B cell (primary cell): ENCODE data around the gene RING1.

ENCODE experiments used
- EZH2 ChIP-seq: IDR thresholded peaks from 2 replicates; pipeline ENCODE4 v1.6.1; 2012; ENCODE audit warnings: borderline replicate concordance, low read depth, mild to moderate bottlenecking, moderate library complexity, low read length; ENCODE audit not compliant: insufficient read depth, poor library complexity, severe bottlenecking
- TF ChIP-seq, protein P1 (sequence below): fragments of 200-600 bp; IDR thresholded peaks from one replicate; pipeline ENCODE4 v1.8.0; 2022; ENCODE audit warnings: antibody characterized with exemption, mild to moderate bottlenecking

DNA sequence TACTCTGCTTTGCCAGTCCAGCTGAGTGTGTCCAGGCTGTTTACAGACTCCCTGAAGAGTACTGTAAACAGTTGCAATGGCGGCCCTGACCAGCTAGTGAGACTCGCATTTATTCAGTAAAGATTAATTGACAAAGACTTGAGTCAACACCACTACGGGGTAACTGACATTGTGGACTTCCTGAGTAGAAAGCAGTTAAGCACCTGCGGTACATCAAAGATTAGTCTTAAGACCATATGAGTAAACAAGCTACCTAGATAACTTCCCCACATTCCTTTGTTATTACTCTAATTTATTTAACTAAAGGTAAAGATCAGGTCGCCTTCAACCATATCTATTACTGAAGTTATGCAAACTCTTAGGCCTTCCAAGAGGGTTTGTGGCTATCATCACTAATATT is 50.7 kb downstream of the RING1 start:
- TF ChIP-seq, protein P1, sequence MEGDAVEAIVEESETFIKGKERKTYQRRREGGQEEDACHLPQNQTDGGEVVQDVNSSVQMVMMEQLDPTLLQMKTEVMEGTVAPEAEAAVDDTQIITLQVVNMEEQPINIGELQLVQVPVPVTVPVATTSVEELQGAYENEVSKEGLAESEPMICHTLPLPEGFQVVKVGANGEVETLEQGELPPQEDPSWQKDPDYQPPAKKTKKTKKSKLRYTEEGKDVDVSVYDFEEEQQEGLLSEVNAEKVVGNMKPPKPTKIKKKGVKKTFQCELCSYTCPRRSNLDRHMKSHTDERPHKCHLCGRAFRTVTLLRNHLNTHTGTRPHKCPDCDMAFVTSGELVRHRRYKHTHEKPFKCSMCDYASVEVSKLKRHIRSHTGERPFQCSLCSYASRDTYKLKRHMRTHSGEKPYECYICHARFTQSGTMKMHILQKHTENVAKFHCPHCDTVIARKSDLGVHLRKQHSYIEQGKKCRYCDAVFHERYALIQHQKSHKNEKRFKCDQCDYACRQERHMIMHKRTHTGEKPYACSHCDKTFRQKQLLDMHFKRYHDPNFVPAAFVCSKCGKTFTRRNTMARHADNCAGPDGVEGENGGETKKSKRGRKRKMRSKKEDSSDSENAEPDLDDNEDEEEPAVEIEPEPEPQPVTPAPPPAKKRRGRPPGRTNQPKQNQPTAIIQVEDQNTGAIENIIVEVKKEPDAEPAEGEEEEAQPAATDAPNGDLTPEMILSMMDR, result no peak
- no peak for TF ChIP-seq EZH2
